ENCODE data around the gene PLK4. TPM values are rescaled to one million over a fixed set of nuclear protein-coding genes. Genes with fewer than 3 reads are reported as not detected.
A peak's percentile ranks its signal among the peaks of the same experiment; 100 is the strongest.

PLK4 gene
- total RNA-seq, 3 donors from 2014 or later: 0.66 to 2.3 (median 1.4) TPM

DNA sequence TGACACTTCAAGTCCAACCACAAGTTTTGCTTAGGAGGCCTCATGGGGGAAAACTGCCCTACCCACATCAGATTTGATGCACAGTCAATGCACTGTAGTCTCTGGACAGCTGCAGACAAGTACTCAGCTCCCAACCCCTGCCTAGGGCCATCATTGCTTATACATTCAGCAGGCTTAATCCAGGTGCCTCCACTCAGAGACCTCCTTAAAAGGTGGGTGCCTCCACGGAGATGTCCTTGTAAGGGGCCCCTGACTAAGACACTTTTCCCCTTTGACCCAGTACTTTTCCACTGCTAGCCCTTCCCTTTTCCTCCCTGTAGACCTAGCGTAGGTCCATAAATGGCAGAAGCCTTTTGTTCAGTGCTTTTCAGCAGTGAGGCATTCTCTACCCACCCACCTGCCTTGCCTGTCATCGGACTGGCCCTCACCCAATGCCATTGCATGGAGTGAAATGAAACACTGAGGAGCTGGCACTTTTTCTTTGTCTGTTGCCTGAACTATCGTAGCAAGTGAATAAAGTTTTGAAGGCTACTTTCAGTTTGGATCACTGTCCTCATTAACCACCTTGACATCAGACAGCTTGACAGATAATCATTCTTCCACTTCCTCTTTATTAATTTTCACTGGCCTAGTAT, 23.8 kb upstream of the PLK4 start:
- Histone ChIP-seq H3K4me1 (no peaks in the 10 kb centered on the region), H3K9me3 (peaks cover 13 to 23% of the 10 kb centered on the region in 2 donors), H3K36me3 (no peaks in the 10 kb centered on the region), H3K27me3 (no peaks in the 10 kb centered on the region), H3K27ac (peak overlapping the region in 1 of 2 donors; percentile 48), H3K4me3 (peak overlapping the region in 1 of 3 donors; percentile 7)
- intact Hi-C loops (cut with DNase I; ENCODE audit: low total_unique reads): no loop called here
- DNase-seq (ENCODE audit: low spot score in 2 of 2): no peak
- no peak for TF ChIP-seq CTCF (IDR thresholded peaks at IDR 0.05)
- TF ChIP-seq POLR2A (IDR thresholded peaks at IDR 0.05): no peak
- TF ChIP-seq POLR2AphosphoS5 (IDR thresholded peaks at IDR 0.05): no peak

DNA sequence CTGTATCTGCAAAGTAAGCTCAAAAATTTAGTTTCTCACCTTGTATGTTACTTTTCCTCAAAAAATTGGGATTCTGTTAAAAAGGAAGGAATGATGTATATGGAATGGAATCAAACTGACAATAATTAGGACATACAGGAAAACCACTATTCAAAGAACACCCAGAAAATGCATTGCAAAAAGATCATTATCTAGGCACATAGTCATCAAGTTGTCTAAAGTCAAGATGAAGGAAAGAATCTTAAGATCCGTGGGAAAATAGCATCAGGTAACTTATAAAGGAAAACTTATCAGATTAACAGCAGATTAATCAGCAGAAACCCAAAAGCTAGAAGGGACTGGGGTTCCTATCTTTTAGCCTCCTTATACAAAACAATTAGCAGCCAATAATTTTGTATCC, 23.1 kb upstream of the PLK4 start:
- DNase-seq (ENCODE audit: low spot score in 2 of 2): no peak
- Histone ChIP-seq H3K9me3 (peaks cover 11 to 18% of the 10 kb centered on the region in 2 donors), H3K27me3 (no peaks in the 10 kb centered on the region), H3K4me3 (no peak overlapping the region), H3K27ac (no peak overlapping the region), H3K4me1 (no peaks in the 10 kb centered on the region), H3K36me3 (no peaks in the 10 kb centered on the region)
- intact Hi-C loops (cut with DNase I; ENCODE audit: low total_unique reads): no loop called here
- TF ChIP-seq CTCF (IDR thresholded peaks at IDR 0.05) (no peak), POLR2A (IDR thresholded peaks at IDR 0.05) (no peak), POLR2AphosphoS5 (IDR thresholded peaks at IDR 0.05) (no peak)

- intact Hi-C loops (cut with DNase I; ENCODE audit: low total_unique reads): no loop called here
- H3K9me3 ChIP-seq: no peaks in the 10 kb centered on the region
- DNase-seq (ENCODE audit: low spot score in 2 of 2): no peak
- TF ChIP-seq CTCF (IDR thresholded peaks at IDR 0.05) (no peak), POLR2AphosphoS5 (IDR thresholded peaks at IDR 0.05) (no peak), POLR2A (IDR thresholded peaks at IDR 0.05) (no peak)
- H3K4me1 ChIP-seq: no peaks in the 10 kb centered on the region
- no peaks in the 10 kb centered on the region for H3K27me3 ChIP-seq
- H3K4me3 ChIP-seq: no peak overlapping the region
- H3K27ac ChIP-seq: no peak overlapping the region
- H3K36me3 ChIP-seq: no peaks in the 10 kb centered on the region
Measured at GRCh38 chr4:127868196-127868595, 12.5 kb upstream of the PLK4 start.

DNA sequence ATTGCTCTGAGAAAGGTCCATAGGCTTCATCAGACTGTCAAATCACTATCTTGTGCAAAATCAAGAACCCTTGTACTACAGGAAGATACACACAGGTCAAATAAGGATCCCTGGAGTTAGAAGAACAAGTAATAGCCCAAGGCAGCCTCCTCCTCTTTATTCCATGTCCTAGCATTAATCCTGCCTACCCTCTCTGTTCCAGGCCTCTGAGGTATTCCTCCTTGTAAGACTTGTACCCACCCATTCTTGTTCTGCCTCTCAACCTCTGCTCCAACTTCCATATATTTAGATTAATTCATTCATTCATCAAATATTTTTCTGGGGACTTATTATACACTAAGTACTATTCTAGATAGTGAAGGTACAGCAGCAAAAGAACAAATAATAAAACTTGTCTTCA, 10.4 kb upstream of the PLK4 start:
- no peaks in the 10 kb centered on the region for H3K9me3 ChIP-seq
- TF ChIP-seq POLR2AphosphoS5 (IDR thresholded peaks at IDR 0.05): no peak
- TF ChIP-seq CTCF (IDR thresholded peaks at IDR 0.05): no peak
- no peak for TF ChIP-seq POLR2A (IDR thresholded peaks at IDR 0.05)
- no peak overlapping the region for H3K27ac ChIP-seq
- no peaks in the 10 kb centered on the region for H3K36me3 ChIP-seq
- H3K4me1 ChIP-seq: no peaks in the 10 kb centered on the region
- no peak overlapping the region for H3K4me3 ChIP-seq
- no peaks in the 10 kb centered on the region for H3K27me3 ChIP-seq
- DNase-seq (ENCODE audit: low spot score in 2 of 2): no peak
- intact Hi-C loops (cut with DNase I; ENCODE audit: low total_unique reads): no loop called here

DNA sequence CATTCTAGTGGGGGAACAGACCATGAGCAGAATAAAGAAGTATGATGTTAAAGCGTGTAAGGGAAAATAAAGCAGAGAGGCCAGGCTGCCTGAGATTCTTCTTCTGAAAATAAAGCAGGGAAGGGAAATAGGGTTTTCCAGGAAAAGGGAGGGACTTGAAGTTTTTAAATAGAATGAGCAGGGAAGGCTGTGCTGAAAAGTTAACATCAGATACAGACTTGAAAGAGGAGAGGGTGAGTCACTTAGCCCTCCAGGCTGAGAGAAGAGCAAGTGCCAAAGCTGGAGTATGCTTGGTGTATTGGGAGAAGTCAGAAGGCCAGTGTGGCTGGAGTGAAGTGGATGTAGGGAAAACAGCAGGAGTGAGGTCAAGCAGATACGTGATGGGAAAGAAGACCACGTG, 10.0 kb upstream of the PLK4 start:
- Histone ChIP-seq H3K27ac (no peak overlapping the region), H3K27me3 (no peaks in the 10 kb centered on the region), H3K4me1 (no peaks in the 10 kb centered on the region), H3K4me3 (no peak overlapping the region), H3K36me3 (no peaks in the 10 kb centered on the region), H3K9me3 (no peaks in the 10 kb centered on the region)
- no peak for DNase-seq (ENCODE audit: low spot score in 2 of 2)
- intact Hi-C loops (cut with DNase I; ENCODE audit: low total_unique reads): no loop called here
- TF ChIP-seq POLR2AphosphoS5 (IDR thresholded peaks at IDR 0.05): no peak
- no peak for TF ChIP-seq POLR2A (IDR thresholded peaks at IDR 0.05)
- no peak for TF ChIP-seq CTCF (IDR thresholded peaks at IDR 0.05)
